Endometrial microvascular endothelial cells (primary cell): ENCODE results near the gene HSPA4. TPM values are rescaled to one million over a fixed set of nuclear protein-coding genes. Genes with fewer than 3 reads are reported as not detected.

Experiments
- in situ Hi-C: cut with HindIII; loops from 2 replicates; pipeline ENCODE4 v1.10.0; 2017; ENCODE audit warnings: low sequenced_read_pairs, low pct_unique_long_range_greater_than_20kb; ENCODE audit errors: inconsistent ontology term
- total RNA-seq: library from RNA; depleted of rRNA; stranded (reverse); fragments of >200 nt; gene quantifications from one replicate; pipeline ENCODE4 v1.2.3, GENCODE V29; 2015; ENCODE audit errors: inconsistent ontology term

Gene HSPA4
- total RNA-seq, 1 donor from 2014 or later = 103 TPM

DNA sequence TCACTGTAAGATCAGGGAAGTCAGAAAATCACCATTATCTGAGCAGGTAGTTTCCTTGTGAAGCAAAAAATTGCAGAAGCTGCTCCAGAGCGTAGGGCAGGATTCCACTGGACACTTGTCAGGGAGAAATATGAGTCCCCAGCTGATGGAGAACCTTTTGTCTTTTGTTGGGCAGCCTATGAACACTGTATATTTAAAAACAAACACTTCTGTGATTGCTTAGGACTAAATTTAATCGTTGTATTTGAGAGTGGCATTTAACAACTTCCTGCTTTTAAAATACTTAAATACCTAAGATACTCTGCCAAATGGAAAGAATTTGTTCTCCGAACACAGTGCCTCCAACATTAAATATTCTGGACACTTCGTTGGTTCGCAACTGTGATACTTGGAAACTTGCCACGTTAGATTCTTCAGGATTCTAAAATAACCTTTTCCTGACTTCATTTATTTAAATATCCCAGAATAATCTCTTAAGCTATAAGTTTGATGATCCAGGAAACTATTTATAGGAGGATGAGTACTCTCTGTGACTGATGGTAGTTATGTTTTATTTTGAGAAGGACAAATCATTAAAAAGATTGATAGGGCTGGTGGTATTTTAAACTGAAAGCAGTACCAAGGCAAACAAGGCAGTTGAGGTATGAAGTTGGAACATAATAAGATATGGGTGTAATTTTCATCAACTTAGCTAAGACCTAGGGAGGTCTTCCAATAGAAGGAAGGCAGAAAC is 2.7 kb upstream of the HSPA4 start:
- in situ Hi-C loops = no loop called here

DNA sequence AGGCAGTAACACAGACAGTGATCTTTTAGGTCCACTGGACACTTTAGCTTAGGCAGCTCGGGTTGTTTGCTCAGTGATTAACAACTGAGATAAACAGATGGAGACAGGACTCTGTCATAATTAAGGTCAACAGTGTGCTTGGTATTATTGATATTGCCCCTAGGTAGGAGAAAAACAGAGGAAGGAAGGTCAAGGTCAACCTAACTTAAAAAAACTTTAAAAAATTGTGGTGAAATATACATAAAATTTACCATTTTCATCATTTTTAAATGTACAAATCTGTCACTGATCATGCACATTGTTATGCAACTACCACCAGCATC is 2.1 kb upstream of the HSPA4 start:
- in situ Hi-C loops = no loop called here

DNA sequence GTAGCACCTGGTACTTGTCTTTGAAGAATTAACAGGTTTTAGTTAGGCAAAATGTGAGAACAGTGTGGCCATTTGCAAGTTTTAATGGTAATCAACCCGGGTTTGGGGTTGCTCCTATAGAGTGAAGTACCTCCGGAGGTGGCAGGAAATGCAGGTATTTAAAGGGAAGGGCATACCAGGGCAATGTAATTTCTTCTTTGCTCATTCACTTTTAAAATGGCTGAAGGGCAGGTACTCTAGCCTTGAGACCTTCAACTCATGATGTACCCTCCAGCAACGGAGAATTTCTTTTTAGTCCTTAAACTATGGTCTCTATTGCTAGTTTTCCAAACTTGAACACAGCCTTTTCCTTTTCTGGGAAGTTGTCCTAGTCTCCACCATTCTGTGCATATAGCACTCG is 1.3 kb upstream of the HSPA4 start:
- in situ Hi-C loops = no loop called here

DNA sequence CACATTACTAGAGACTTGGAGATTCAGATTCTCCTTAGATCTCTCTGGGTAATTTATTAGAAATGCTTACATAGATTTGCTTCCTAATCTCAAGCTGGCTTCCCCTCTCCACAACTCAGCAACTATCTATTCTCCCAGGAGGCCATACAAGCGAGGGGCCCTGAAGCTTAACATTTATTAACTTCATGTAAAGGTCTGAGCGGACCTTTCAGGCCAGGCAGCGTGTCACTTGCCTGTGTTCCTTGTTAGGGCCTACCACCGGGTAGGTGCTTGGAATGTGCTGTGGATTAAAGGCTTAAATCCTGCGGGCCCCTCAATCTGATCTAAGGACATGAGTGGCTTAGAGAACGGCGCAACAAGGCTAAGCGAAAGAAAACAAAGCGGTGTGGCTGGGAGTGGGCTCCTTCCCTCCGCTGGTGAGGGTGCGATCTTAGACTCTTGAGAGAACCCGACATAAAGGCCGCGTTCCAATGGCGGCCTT is 712 bp upstream of the HSPA4 start:
- in situ Hi-C loops = no loop called here

DNA sequence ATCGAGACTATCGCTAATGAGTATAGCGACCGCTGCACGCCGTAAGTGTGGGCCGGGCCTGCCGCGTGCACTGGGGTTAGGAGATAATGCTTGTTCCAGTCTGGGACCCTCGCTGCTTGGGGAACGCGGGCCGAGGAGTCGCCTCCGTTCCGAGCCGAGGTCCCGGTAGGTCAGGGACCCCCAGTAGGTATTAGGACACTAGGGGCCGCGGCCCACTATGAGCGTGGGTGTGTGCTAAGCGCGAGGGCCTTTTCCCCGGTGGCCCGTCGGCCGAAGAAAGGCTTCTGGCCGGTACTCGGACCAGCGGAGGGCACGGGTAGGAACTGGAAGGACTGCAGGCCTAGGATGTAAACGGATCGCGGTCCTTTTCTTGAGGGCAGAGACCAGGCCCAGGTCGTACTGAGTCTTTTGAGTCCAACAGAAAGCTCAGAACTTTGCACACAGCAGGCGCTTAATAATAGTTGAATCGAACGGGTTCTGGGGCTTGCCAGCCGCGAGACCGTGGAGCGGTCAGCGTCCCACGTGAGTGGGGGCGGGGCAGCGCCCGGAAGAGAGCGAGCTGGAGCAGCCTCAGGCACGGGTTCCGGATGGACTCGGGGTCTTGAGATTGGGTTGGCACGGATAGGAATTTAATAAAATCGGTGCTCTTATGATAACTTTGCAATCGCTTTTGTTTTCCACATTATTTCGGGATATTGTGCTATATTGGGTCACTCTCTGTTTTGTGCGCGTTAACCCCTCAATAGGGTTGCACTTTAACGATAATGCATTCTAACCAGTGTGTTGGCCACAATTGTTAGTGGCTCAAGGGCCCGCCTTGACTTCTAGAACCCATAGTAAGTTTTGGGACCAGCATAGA is 733 bp downstream of the HSPA4 start:
- in situ Hi-C loops = no loop called here

DNA sequence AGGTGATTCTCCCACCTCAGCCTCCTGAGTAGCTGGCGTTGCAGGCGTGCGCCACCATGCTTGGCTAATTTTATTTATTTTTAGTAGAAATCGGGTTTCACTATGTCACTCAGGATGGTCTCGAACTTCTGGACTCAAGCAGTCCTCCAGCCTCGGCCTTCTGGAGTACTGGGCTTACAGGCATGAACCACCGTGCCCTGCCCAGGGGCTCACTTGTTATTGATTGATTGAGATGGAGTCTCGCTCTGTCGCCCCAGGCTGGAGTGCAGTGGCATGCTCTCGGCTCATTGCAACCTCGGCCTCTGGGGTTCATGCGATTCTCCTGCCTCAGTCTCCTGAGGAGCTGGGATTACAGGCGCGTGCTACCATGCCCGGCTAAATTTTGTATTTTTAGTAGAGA is 1.6 kb downstream of the HSPA4 start:
- in situ Hi-C loops = no loop called here

DNA sequence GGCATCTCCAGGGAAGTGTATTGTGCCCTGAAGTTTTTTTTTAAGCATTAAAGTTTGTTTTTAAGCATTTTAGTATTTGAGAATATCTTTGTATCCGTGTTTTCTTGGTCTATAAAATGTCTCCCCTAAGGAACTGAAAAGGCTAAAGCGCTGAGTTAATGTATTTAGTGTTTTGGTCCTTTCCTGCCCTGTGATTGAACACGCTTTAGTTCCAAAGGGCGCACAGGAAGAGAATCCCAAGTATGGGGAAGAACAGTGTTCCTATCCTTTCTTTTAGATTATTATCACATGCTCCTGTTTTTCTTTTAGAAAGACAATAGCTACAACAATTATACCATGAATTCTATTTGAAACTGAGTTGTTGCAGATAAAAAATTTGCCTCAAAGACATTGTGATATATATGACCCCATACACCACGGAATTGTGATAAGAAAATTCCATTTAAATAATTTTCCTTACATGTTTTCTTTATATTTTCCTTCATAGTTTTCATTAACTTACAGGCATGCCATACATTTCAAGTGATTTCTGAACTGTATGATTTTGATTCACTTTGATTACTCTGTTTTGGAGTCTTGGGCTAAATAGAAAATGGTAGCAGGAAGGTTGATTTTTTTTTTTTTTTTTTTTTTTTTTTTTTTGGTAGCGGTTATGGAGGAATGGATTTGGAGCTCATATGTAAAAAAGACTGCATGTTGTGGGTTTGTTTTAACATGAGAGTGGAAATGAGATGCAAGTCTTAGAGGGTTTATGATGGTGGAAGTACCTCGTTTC is 3.1 kb downstream of the HSPA4 start:
- in situ Hi-C loops = no loop called here

DNA sequence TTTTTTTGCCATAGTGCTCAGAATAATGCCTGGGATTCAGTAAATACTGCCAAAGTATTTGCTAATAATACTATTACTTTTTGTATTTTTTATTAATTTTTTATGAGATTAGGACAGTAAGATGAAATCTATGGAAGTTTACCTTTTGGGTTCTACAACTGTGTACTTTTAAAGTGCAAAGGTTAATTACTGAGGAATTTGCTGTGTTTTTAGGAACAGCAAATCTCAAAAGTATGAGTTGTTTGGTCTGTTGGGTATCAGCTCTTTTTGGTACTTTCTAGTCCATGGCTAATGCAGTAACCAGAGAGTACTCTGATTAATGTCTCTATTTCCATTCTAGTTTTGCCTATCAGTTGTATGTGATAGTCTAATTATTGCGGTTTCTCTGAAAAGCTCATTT is 5.1 kb downstream of the HSPA4 start:
- in situ Hi-C loops = no loop called here

DNA sequence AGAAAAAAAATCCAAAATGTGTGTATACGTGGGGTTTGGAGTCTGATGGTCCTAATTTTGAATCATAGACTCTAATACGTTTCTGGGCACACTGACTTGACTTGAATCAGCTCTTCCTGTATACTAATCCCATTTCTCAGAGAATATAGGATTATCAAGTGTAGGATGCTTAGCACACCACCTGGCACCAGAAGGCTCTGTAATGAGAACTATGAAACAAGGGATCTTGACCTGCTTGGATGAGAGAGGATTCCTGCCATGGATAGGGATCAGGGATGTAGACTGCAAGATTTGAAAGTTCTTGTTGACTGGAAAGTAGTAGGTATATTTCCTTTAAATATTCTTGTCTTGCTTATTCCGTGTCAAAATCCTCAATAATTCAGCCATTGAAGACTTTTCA is 7.8 kb downstream of the HSPA4 start:
- in situ Hi-C loops = no loop called here

DNA sequence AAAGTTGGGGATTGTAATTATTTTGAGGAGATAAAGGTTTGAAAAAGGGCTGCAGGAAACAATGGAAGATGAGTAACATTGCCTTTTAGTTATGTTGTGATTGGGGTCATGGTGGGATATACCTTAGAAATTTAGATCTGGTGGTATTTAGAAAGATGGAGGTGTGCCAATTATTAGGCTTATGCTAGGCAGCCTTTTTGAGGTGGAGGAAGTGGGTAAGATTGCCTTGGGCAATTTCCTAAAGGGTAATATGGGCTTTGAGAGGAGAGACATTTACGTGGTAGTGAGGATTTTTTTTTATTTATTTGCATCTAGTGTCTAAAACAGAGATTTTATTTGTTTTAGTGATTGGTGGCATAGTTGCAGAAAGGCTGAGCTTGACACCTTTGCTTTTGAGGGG is 10.5 kb downstream of the HSPA4 start:
- in situ Hi-C loops = no loop called here

DNA sequence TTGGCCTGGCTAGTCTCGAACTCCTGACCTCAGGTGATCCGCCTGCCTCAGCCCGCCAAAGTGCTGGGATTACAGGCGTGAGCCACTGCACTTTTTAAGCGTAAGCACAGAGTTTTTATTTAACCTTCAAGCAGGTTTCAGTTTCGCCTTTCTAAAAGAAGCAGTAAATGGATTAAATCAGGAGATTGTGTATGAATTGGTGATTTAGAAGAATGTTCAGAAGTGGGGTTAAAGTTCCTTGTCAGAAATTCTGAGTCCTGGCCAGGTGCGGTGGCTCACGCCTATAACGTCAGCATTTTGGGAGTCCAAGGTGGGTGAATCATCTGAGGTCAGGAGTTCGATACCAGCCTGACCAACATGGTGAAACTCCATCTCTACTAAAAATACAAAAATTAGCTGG is 12.2 kb downstream of the HSPA4 start:
- in situ Hi-C loops = no loop called here

DNA sequence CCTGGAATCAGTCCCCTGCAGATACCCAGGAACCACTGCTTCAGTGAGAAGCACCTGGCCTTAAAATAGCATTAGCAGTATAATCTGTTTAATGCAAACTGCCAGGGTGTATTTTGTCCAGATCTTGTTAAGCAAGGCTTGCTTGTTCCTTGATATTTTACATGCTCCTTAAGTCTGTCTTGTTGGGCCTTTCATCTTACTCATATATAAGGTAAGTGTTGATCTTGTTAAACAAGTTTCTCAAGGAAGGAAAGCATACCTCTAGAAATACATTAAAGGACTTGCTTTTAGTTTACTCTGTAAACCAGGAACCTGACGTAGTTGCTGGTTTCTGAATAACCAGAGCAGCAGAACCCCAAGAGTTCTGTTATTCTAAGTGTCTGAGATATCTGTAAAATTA is 13.7 kb downstream of the HSPA4 start:
- in situ Hi-C loops = no loop called here

DNA sequence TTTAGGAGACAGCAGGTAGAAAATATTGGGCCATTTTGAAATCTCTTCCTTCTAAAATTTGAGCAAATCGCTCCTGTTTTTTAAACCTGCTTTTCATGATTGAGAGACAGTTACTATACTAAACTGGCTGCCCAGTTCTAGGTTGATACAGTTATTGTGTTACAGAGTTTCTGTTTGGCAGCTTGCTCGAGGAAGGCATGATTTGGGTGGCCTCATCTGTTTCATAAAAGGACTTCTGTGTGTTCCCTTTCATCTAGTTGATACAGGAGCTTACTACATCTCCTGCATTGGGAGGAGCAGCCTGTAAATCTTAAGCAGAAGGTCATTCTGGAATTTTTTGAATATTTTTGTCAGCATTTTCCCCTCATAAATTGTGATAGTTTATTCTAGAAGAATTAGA is 14.2 kb downstream of the HSPA4 start:
- in situ Hi-C loops = no loop called here

DNA sequence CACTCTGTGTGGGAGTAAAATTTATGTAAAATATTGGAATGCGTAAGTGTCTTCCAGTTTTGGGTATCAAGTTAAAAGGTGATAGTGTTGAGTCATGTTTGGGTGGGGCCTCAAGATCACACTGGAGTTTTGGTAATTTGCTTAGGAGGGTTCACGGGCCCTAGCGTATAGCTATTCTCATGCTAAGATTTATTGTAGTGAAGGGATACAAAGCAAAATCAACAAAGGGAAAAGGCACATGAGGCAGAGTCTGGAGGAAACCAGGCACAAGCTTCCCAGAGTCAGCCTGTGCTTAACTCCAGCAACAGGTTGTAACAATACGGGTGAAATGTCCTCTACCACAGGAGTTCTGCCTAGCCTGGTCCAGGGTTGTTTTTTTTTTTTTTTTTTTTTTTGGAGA is 20.2 kb downstream of the HSPA4 start:
- in situ Hi-C loops = no loop called here

DNA sequence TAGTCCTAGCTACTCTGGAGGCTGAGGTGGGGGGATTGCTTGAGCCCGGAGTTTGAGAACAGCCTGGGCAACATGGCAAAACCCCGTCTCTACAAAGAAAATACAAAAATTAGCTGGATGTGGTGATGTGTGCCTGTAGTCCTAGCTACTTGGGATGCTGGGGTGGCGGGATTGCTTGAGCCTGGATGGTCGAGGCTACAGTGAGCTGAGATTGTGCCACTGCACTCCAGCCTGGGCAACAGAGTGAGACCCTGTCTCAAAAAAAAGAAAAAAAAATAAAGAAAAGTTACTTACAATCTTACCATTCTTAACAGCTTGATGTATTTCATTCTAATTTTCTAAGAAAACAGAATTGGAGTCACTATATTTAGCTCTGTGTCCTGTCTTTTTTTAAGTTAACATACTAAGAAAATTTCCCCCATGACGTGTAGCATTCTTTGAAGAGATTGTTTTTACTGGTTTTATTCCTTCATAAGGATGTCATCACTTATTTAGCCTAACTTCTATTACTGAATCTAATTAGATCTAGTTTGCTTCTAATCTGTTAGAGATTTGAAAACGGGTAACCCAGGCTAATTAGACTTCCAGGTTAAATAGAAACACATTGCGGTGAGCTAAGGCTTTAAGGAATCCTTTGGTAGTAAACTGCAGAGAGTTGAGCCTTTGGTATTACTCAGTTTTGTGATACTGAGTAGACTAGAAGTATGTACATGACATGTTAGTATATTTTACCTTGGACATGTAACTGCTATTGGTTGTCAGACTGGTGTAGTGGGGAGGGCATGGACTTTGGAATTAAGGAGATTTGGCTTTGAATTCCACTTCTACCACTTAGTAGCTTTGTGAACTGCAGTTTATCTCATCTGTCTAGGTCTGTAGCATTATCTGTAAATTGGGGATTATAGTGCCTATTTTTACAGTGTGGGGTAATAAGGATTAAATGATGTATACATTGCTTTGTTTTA is 24.0 kb downstream of the HSPA4 start:
- in situ Hi-C loops = no loop called here

DNA sequence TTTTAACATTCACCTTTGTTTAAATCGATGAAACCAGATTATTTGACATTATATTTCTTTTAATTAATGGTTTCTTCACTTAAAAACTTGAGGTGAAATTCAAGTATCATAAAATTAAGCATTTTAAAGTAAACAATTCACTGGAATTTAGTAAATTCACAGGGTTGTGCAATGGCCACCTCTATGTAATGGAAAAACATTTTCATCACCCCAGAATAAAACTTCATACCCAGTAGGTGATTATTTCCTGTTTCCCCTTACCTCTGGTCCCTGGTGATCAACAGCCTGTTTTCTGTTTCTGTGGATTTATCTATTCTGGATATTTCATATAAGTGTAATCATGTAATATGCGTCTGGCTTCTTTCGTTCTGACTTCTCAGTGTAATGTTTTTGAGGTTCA is 27.2 kb downstream of the HSPA4 start:
- in situ Hi-C loops = no loop called here

DNA sequence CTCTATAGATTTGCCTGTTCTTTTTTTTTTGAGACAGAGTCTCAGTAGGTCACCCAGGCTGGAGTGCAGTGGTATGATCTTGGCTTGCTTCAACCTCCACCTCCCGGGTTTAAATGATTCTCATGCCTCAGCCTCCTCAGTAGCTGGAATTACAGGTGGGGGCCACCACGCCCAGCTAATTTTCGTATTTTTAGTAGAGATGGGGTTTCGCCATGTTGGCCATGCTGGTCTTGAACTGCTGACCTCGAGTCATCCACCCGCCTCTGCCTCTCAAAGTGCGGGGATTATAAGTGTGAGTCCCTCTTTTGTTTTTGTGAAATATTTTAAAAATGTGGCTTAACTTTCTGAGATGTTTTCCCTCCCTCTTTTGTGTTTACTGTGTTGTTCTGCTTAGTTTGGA is 29.2 kb downstream of the HSPA4 start:
- in situ Hi-C loops = no loop called here

DNA sequence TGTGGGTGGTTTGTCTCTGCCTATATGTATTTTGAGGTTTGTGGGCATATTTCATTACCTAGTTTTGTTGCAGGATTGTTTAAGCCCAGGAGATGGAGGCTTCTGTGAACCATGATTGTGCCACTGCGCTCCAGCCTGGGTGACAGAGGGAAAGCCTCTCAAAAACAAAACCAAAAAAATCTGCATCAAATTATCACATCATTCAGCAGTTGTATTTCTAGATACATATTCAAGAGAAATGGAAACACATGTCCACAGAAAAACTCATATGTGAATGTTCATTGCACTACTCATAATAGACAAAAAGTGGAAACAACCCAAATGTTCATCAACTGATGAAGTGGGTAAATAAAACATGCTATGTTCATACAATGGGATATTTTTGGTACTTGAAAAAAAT is 29.9 kb downstream of the HSPA4 start:
- in situ Hi-C loops = no loop called here

DNA sequence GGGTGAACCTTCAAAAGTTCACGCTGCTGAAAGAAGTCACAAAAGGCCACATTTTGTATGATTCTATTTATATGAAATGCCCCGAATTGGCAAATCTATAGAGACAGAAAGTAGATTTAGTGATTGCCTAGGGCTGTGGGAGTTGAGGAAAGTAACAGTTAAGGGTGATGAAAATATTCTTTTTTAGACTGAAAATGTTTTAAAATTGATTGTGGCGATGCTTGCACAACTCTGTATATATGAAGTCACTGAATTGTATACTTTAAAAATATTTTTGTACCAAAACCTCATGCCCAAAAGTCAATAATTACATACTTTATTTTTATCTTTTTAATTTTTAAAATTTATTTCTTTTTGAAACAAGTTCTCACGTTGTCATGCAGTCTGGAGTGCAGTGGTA is 30.3 kb downstream of the HSPA4 start:
- in situ Hi-C loops = no loop called here
